GM04503 (cell line): Measurements from ENCODE around the gene CDKL1.
"Not testable (repeated sequence)": the region's sequence is repeated elsewhere in the genome, so short reads cannot be mapped to it uniquely, and the experiment has no call there.

ENCODE experiments used
- DNase-seq: peaks from one replicate; pipeline ENCODE4 v3.0.0-alpha.2; 2012; ENCODE audit warnings: low read depth

The CDKL1 gene

GRCh38 chr14:50387548-50387947 is 9.1 kb downstream of the CDKL1 start:
- DNase-seq = no peak

DNA sequence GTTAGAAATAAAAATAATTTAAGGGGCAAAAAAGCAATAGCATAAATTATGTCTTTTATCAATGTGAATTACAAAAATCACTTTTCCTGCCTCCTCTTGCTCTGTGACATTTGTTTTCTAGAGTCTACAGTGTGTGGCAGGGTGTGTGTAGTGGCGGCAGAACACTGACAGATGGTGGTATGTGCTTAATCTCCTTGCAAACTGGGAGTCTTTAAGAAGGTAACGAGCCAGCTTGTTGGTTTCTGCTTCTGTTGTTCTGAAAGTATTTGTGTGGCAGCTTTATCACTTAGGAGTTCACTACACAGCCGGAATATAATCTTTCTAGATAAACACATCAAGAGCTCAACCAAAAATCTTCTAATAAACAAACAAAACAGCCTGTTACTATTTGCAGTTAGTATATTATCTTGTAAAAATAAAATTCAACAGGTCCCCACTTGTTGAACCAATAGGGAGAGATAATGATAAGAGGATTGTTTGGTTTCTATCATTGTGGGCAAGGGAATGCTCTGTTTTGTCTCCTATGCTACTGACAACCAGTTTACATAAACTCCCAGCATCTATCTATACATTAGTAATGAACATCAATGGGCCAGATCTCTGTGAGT is 13.0 kb downstream of the CDKL1 start:
- no peak for DNase-seq

DNA sequence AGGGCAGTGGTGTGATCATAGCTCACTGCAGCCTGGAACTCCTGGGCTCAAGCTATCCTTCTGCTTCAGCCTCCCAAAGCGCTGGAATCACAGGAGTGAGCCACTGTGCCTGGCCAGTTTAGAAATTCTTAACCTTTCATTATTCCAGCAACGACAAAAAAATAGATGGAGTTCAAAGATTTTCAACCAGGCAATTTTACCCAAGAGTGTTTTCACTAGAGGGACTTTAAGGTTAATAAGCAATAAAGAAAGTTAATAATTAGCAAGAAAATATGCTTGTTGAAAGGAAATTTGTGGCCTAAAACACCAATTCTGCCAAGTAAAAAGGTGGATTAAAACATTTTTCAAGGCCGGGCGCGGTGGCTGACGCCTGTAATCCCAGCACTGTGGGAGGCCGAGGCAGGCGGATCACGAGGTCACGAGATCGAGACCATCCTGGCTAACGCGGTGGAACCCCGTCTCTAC is 14.8 kb downstream of the CDKL1 start:
- DNase-seq = no peak

- DNase-seq = no peak
Observed at GRCh38 chr14:50381008-50381407, 15.7 kb downstream of the CDKL1 start.

- no peak for DNase-seq
Observed at GRCh38 chr14:50380455-50380854, 16.2 kb downstream of the CDKL1 start.

DNA sequence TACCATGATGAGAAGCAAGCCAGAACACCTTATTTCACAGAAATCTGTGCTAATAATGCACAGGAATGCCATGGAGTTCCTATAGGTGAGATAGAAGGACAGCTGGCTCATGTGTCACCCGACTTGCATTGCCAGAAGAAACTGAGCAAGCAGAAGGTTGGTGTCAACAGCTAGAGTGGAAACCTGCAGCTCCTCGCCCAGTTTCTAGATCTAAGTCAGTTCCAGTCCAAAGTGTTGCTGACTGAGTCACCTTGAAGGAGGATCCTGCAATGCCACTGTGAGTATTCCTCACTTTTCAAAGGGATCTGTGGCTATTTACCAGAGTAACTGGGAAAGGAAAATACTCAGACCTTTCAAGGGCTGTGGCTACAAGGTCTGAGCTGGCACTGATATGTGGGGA is 17.1 kb downstream of the CDKL1 start:
- no peak for DNase-seq

GRCh38 chr14:50377550-50378085 is 19.1 kb downstream of the CDKL1 start:
- no peak for DNase-seq

DNA sequence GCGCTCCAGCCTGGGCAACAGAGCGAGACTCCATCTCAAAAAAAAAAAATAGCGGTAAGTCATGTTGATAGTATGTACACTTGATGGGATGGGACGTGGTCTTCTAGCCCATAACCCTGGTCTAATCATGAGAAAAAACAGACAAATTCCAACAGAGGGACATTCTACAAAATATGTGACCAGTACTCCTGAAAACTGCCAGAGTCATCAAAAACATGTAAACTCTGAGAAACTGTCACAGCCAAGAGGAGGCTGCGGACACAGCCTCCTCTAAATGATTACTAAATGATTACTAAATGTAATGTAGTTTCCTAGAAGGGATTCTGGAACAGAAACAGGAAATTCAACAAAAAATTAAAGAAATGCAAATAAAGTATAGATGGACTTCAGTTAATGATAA is 20.9 kb downstream of the CDKL1 start:
- DNase-seq = no peak

GRCh38 chr14:50373959-50374358 is 22.7 kb downstream of the CDKL1 start:
- no peak for DNase-seq

- no peak for DNase-seq
Observed at GRCh38 chr14:50371546-50371945, 25.1 kb downstream of the CDKL1 start.

DNA sequence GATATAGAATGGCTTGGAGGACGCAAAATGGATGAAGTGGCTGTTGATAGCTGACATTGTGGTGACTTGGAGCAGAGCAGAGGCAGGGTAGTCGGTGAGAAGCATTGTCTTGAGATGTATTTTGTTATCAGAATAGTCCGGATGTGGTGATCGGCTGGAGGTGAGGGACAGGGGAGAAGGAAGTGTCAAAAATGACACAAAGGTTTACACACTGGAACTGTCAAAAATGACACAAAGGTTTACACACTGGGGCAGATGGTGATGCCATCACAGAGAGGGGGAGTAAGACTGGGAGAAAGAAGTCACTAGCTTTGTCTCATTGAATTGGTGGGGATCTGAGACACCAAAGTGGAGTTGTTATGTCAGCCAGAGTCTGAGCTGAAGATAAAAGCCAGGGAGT is 30.1 kb downstream of the CDKL1 start:
- no peak for DNase-seq

- no peak for DNase-seq
Observed at GRCh38 chr14:50366115-50366514, 30.6 kb downstream of the CDKL1 start.

GRCh38 chr14:50365572-50365971 is 31.1 kb downstream of the CDKL1 start:
- not testable (repeated sequence) for DNase-seq

- no peak for DNase-seq
Observed at GRCh38 chr14:50364792-50365191, 31.9 kb downstream of the CDKL1 start.

GRCh38 chr14:50363714-50364111 is 33.0 kb downstream of the CDKL1 start:
- no peak for DNase-seq

DNA sequence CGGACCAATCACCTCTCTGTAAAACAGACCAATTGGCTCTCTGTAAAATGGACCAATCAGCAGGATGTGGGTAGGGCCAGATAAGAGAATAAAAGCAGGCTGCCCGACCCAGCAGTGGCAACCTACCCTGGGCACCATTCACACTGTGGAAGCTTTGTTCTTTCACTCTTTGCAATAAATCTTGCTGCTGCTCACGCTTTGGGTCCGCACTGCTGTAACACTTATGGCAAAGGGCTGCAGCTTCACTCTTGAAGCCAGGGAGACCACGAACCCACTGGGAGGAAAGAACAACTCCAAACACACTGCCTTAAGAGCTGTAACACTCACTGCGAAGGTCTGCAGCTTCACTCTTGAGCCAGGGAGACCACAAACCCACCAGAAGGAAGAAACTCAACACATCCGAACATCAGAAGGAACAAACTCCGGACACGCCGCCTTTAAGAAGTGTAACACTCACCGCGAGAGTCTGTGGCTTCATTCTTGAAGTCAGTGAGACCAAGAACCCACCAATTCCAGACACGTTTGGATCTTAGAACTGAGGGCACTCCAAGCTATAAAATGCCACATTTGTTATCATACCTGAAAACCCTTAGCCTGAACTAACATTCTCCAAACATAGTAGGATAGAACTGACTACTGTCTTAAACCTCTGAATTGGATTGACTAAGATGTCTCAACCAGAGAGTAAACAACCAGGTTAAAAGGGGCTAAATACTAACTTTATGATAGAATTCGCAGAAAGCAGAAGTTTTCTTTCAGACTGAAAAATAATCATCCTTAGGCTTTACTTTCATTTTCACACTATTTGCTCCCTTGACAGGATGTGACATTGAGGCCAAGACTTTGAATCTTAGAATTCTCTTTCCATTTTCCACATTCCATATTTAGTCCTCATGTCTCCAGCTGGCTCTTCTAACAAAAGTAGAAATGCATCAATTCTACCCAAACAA is 33.6 kb downstream of the CDKL1 start:
- no peak for DNase-seq

- not testable (repeated sequence) for DNase-seq
Observed at GRCh38 chr14:50361473-50362403, 34.9 kb downstream of the CDKL1 start.

DNA sequence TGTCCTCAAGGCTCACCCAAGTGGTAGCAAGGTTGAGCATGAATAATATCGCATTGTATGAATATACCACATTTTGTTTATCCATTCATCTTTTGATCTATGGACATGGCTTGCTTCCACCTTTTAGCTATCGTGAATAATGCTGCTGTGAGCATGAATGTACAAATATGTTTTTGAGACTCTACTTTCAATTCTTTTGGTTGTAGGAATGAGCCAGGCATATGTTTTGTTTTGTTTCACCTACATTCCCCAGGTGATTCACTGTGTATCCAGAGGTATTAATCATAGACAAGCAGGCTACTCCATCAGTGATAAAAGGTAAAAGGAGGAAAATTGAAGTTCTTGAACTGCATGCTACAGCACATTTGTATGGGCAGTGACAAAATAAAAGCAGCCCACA is 35.8 kb downstream of the CDKL1 start:
- no peak for DNase-seq

DNA sequence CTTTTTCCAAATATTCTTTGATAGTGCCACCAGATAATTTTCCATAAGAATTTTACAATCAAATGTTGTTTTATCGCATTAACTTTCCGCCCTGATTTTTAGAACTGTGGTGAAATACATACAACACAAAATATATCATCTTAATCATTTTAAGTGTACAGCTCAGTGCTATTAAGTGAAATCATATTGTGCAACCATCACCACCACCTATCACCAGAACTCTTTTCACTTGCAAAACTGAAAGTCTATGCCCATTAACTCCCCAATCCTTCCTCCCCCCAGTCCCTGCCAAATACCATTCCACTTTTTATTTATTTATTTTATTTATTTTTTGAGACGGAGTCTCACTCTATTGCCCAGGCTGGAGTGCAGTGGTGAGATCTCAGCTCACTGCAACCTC is 36.6 kb downstream of the CDKL1 start:
- DNase-seq = no peak

- DNase-seq = no peak
Observed at GRCh38 chr14:50359631-50360030, 37.0 kb downstream of the CDKL1 start.

DNA sequence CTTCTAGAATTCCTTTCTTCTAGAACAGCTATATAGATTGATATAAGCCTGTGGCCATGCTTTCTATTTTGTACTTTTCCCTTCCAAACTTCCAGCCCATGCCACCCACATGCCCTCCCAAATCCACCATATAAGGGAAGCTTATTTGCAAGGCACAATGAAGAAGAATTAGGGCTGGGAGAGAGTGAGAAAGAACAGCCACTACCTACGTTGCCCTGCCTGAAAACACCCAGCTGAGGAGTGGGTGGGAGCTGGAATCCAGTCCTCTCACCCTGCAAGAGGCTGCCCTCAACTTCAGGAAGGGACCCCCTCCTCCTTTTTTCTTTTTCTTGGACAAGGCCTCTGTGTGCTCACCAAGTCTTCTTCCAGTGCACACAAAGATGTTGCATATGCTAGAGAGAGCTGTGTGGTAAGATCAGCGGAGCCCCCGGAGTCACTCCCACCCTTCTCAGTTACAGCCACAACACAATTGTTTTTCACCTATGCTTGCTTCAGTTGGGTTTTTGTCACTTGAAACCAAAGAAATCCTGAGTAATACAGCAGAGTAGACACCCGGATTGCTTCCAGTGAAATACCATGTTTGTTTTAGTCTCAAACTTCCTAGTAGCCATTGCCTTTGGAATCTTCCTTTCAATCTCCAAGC is 38.8 kb downstream of the CDKL1 start:
- no peak for DNase-seq

GRCh38 chr14:50357124-50357523 is 39.6 kb downstream of the CDKL1 start:
- no peak for DNase-seq
